K562 (cell line): ENCODE measurements around the gene RPS6KA2. TPM values are rescaled to one million over a fixed set of nuclear protein-coding genes. Genes with fewer than 3 reads are reported as not detected.

Experiments used
- RBM17 ChIP-seq: fragments of 200-400 bp; formaldehyde crosslinking; IDR thresholded peaks from 2 replicates; pipeline ENCODE4 v1.6.1; 2017; ENCODE audit warnings: low read depth, mild to moderate bottlenecking, low read length, borderline replicate concordance
- ZNF12 ChIP-seq: sonication (generic); formaldehyde crosslinking; IDR thresholded peaks from 2 replicates; pipeline ENCODE4 v1.4.0; 2020; ENCODE audit warnings: mild to moderate bottlenecking, missing genetic modification reagents
- polyA plus RNA-seq, 8 experiments: library from polyadenylated mRNA; depleted of rRNA in 4 of 8; stranded (reverse) in 5 of 8; unstranded in 3 of 8; fragments of >200 nt; fragmentation: Nextera tagmentation in 2 of 8; fragmentation: Illumina TruSeq in 1 of 8; extraction: Ambion mirVana in 2 of 8; extraction: Trizol in 1 of 8; gene quantifications; 2 replicates each; pipeline versions ENCODE4 v1.2.1 to v1.2.3, GENCODE V29; 2011 to 2014; ENCODE audit warnings: inconsistent platforms in 1 of 8, missing spikeins in 1 of 8
- total RNA-seq, 7 experiments: library from RNA; depleted of rRNA in 6 of 7; stranded (reverse); fragments of >200 nt in 6 of 7; fragmentation: Illumina TruSeq in 2 of 7; extraction: Trizol in 2 of 7; gene quantifications; 2 replicates each; pipeline versions ENCODE4 v1.2.1 to v1.2.3, GENCODE V29; 2011 to 2021; ENCODE audit warnings: low replicate concordance in 1 of 7
- TF ChIP-seq, protein P1 (sequence below), 2 experiments: fragments of 450-650 bp in 1 of 2; sonication (generic) in 1 of 2; formaldehyde crosslinking in 1 of 2; IDR thresholded peaks; 2 replicates each; pipeline versions ENCODE4 v1.7.1 to v1.9.0; 2016 to 2022; ENCODE audit warnings: inconsistent platforms in 1 of 2, mild to moderate bottlenecking in 1 of 2, missing genetic modification reagents in 1 of 2
- TF ChIP-seq, protein P2 (sequence below): fragments of 450-650 bp; IDR thresholded peaks from one replicate; pipeline ENCODE4 v1.6.1; 2018; ENCODE audit warnings: mild to moderate bottlenecking, moderate library complexity; ENCODE audit not compliant: partially characterized antibody

The RPS6KA2 gene
- total and polyA plus RNA-seq, 9 of the 15 experiments (the other 6 are each of a cell fraction or from before 2014, with no cell fraction given): 0.29 to 1.00 (median 0.53) TPM

DNA sequence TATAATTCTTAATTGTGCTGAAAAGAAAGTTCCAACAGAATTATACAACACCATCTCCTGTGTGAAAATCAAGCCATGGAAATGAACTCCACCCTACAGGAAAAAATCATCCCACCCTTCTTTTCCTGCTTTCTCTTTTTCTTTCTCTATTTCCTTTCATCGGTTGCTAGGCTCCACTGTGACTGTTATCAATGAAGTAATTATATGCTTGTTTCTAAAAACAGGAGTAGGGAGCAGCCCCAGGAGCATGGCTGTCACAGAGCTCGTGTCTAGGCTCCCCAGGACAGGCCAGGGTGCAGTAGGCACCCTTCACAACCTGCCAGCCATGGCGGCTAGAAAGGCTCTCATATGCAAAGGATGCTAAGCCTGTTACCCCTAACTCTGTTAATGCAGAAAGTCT lies 257.3 kb downstream of the RPS6KA2 start (continued):
- TF ChIP-seq, protein P1, sequence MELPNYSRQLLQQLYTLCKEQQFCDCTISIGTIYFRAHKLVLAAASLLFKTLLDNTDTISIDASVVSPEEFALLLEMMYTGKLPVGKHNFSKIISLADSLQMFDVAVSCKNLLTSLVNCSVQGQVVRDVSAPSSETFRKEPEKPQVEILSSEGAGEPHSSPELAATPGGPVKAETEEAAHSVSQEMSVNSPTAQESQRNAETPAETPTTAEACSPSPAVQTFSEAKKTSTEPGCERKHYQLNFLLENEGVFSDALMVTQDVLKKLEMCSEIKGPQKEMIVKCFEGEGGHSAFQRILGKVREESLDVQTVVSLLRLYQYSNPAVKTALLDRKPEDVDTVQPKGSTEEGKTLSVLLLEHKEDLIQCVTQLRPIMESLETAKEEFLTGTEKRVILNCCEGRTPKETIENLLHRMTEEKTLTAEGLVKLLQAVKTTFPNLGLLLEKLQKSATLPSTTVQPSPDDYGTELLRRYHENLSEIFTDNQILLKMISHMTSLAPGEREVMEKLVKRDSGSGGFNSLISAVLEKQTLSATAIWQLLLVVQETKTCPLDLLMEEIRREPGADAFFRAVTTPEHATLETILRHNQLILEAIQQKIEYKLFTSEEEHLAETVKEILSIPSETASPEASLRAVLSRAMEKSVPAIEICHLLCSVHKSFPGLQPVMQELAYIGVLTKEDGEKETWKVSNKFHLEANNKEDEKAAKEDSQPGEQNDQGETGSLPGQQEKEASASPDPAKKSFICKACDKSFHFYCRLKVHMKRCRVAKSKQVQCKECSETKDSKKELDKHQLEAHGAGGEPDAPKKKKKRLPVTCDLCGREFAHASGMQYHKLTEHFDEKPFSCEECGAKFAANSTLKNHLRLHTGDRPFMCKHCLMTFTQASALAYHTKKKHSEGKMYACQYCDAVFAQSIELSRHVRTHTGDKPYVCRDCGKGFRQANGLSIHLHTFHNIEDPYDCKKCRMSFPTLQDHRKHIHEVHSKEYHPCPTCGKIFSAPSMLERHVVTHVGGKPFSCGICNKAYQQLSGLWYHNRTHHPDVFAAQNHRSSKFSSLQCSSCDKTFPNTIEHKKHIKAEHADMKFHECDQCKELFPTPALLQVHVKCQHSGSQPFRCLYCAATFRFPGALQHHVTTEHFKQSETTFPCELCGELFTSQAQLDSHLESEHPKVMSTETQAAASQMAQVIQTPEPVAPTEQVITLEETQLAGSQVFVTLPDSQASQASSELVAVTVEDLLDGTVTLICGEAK (IDR thresholded peaks at IDR 0.05): no peak
- TF ChIP-seq, protein P1 (CRISPR knock-in tag; IDR thresholded peaks at IDR 0.05): no peak
- TF ChIP-seq RBM17 (no peak), ZNF12 (CRISPR knock-in tag) (no peak)
- TF ChIP-seq, protein P2, sequence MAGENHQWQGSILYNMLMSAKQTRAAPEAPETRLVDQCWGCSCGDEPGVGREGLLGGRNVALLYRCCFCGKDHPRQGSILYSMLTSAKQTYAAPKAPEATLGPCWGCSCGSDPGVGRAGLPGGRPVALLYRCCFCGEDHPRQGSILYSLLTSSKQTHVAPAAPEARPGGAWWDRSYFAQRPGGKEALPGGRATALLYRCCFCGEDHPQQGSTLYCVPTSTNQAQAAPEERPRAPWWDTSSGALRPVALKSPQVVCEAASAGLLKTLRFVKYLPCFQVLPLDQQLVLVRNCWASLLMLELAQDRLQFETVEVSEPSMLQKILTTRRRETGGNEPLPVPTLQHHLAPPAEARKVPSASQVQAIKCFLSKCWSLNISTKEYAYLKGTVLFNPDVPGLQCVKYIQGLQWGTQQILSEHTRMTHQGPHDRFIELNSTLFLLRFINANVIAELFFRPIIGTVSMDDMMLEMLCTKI: no peak
